Activated CD4-positive, alpha-beta T cell treated with anti-CD3 and anti-CD28 coated beads, Interleukin-2, amount 50 U/mL, for 4 hours (primary cell): ENCODE data around the gene FUS.
"Not testable (repeated sequence)": the region's sequence is repeated elsewhere in the genome, so short reads cannot be mapped to it uniquely, and the experiment has no call there.

Experiments used
- DNase-seq, 2 experiments: peaks; one replicate each; pipeline ENCODE4 v3.0.0-alpha.2; 2020

FUS gene

DNA sequence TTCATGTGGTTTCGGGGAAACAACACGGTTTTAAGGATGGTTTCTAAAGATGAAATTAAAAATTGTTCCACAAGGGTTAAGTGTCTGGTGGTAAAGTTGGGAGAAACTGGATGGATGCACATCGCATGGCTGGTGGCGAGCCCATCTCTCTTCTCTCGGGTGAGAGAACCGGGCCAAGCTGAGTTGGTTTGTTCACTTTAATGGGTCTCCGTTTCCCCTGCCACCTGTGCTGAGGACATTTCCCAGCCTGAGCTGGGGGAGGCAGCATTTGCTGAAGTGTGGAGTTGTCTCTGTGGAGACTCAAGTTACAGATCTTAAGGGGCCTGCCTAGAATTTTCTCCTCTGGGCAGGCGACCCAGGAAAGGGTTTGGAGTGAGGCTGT, 7.9 kb downstream of the FUS start:
- no peak for DNase-seq

DNA sequence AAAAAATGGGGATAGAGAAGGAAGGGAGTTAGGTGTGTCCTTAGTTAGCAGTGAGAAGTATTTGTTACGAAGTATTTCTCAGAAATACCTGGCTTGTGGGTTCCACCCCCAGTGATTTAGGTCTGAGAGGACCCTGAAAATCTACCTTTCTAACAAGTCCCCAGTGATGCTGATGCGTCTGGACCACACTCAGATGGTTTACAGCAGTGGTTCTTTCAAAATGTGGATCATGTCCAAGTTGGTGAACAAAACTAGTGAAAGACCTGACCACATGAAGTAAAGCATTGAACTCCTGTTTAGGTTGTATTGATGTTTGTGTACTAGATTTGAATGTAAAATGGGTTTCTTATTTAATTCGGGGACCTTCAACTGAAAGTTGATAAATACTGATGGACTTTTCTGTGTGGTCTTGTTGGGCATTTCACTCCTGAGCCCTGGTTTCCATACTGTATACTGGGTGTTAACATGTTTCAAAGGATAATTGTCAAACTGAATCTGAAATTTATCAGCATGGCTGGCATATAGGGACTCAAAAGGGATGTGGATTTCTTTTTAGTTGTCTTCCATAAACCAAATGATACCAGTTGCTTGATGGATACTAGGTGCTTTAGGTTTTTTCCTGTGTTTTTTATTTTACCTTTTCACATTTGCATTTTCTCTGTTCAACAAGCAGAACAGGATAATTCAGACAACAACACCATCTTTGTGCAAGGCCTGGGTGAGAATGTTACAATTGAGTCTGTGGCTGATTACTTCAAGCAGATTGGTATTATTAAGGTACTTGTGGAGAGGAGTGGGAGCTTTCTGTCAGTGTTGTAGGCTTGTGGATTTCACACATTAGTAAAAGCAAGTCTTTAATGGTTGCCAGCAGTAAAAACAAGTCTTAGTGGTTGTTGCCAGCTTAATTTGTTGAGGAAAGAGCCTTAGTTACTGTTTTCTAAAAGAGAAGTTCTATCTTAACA, 8.8 kb downstream of the FUS start:
- no peak for DNase-seq

DNA sequence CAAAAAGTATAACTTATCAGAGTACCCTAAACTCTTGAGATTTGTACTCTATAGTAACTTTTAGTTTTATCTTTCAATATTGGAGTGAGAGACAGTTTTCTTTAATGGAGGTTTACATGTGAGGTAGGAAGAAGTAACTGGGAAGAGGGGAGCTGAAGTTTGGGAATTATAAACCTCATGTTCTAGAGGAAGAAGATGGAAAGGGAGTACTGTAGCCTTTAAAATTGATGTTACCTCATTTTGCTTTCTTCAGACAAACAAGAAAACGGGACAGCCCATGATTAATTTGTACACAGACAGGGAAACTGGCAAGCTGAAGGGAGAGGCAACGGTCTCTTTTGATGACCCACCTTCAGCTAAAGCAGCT, 9.5 kb downstream of the FUS start:
- DNase-seq, result no peak

DNA sequence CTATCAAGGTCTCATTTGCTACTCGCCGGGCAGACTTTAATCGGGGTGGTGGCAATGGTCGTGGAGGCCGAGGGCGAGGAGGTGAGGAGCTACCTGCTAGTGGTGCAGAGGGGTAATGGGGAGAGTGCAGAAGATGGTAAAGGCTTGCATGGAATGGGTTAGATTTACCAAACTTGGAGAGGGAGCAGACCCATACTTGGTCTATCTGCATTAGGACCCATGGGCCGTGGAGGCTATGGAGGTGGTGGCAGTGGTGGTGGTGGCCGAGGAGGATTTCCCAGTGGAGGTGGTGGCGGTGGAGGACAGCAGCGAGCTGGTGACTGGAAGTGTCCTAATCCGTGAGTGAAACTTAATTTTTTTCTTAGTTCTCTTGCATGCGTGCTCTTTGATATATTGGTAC, 10.1 kb downstream of the FUS start:
- no peak for DNase-seq

DNA sequence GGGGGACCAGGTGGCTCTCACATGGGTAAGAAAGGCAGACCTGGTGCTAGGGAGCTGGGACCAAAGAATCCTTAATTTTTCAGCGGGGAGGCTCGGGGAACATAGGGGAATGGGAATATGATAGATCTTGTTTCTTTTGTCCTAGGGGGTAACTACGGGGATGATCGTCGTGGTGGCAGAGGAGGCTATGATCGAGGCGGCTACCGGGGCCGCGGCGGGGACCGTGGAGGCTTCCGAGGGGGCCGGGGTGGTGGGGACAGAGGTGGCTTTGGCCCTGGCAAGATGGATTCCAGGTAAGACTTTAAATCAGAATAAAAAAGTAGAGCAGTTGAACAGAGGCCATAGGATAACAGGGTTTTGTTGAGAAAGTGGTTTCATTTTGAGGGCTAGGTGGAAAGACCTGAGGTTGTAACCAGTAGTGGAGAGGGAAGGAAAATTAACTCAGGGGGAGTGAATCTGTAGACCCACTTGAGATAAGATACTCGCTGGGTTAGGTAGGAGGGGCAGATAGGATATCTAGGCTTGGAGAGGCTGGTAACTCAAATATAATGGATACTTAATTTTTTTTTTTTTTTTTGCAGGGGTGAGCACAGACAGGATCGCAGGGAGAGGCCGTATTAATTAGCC, 11.0 kb downstream of the FUS start:
- DNase-seq, result no peak

DNA sequence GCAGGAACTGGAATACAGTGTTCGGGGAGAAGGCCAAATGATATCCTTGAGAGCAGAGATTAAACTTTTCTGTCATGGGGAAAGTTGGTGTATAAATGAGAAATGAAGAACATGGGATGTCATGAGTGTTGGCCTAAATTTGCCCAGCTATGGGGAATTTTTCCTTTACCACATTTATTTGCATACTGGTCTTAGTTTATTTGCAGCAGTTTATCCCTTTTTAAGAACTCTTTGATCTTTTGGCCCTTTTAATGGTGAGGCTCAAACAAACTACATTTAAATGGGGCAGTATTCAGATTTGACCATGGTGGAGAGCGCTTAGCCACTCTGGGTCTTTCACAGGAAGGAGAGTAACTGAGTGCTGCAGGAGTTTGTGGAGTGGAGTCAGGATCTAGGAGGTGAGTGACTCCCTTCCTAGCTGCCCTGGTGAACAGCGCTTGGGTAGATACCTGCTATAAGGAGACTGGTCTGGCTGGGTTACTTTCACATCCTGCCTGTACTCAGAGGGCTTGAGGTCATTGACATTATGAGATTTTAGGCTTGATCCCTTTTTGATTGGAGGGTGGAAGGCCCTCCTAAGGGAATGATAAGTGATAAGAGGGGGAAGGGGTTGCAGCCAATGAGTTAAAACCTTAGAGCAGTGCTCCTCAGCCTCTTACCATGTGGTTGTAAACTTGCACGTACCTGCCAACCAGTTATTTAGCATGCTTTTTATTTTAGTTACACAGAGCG, 11.9 kb downstream of the FUS start:
- no peak for DNase-seq

DNA sequence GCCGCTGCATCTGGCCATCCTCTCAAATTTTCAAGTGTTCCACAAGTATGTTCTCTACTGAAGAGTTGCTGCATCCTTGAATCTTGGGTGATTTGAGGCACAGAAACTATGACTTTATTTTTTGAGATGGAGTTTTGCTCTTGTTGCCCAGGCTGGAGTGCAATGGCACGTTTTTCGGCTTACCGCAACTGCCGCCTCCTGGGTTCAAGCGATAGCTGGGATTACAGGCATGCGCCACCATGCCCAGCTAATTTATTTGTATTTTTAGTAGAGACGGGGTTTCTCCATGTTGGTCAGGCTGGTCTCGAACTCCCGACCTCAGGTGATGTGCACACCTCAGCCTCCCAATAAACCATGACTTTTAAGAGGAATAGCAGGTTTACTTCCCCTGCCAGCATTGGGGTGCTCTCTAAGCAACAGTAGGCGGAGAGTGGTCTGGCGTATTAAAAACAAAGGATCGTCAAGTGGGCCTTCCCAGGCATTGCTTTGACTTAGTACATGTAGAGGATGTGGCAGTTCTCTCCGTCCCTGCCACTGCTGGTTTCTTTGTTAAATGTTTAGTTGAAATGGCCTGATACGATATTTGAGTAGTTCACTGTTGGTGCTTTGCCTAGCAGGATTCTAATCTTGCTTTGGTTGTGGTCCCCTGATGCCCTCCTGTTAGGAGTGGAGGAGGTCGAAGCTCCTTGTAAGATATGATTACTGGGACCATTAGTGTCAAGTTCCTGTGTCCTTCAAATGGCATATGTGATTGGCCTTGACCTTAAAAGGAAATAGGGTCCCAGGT, 13.1 kb downstream of the FUS start:
- DNase-seq, result no peak

DNA sequence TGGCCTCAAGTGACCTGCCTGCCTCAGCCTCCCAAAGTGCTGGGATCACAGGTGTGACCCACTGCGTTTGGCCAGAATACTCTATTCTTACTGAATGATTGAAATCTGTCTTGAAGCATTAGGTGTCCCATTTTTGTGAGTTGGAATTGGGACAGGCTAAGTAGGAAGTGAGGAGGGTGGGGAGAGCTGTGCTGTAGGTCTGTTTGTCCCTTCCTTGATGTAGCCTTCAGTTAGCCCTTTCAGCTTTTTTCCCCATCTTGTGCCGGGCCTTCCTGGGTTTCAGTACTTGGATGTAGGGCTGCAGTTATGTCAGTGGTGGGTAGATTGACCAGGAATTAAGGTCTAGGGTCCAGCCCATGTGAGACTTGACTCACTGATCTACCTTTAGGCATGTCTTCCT, 13.9 kb downstream of the FUS start:
- no peak for DNase-seq

DNA sequence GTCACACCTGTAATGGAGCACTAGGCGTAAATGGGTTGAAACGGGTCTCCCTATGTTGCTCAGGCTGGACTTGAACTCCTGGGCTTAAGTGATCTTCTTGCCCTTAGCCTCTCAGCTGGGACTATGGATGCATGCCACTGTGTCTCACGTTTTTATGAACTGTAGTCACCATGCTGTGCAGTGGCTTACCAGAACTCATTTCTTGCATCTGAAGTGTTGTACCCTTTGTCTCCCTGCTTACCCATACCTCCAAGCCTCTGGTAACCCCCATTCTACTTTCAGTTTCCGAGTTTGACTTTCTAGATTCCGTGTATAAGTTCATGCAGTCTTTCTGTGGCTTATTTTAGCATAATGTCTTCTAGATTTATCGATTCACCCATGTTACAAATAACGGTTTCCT, 15.0 kb downstream of the FUS start:
- no peak for DNase-seq

DNA sequence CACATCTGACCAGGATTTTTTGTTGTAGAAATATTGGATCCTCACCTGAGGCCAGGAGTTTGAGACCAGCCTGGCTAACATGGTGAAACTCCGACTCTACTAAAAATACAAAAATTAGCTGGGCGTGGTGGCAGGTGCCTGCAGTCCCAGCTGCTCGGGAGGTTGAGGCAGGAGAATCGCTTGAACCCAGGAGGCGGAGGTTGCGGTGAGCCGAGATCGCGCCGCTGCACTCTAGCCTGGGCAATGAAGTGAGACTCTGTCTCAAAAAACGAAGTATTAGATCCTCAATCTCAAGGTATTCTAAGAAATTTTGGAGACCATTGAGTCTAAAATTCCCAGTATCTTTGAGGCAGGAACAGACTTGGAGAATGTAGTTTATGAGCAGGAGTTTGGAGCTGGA, 15.9 kb downstream of the FUS start:
- not testable (repeated sequence) for DNase-seq

DNA sequence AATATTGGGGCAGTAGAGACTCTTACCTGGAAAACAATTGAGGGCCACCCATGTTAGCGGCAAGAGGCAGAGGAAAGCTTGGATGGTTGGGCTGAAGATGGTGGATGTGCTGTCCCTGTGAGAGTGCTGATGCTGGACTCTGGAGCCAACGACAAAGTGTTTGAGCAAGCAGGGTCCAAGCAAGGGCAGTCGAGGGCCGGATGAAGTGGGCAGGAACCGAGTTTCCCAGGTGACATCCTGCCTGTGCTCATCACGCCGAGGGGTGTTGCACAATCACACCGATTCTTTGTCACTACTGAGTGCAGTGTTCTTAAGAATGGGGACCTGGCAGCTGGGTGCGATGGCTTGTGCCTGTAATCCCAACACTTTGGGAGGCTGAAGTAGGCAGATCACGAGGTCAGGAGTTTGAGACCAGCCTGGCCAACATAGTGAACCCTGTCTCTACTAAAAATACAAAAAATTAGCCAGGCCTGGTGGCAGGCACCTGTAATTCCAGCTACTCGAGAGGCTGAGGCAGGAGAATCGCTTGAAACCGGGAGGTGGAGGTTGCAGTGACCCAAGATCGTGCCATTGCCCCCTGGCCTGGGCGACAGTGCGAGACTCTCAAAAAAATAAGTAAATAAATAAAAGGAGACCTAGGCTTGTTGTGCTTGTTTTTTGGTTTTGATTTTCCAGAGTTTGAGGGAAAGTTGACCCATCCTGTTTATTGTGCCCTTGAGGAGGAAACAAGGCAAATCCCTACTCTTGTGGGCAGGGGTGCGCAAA, 16.6 kb downstream of the FUS start:
- DNase-seq, result no peak

DNA sequence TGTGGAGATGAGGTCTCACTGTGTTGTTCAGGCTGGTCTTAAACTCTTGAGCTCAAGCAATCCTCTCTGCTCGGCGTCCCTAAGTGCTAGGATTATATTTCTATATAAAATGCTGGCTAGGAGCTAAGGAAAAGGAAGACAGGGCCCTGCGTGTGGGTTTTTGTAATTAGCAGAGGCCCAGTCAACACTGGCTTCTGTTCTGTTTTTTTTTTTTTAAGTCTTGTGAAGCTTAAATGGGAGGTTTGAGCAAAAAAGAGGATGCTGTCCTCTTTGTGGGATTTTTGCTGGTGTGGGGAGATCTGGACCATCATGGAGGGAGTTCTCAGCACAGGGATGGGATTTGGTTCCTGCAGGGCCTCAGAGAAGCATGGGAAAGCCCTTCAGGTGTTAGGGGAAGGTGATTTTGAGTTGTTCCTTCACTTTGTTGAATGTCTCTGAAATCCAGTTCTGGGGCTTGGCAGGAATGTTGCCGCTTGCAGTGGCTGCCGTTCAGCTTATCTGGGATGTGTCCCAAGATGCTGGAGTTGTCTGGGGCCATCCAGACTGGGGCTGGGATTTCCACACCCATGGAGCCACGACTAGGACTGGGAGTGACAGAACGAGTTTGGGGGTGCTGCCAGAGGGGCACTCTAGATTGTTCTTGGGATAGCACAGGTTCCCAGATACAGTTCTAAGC, 18.4 kb downstream of the FUS start:
- DNase-seq, result no peak

DNA sequence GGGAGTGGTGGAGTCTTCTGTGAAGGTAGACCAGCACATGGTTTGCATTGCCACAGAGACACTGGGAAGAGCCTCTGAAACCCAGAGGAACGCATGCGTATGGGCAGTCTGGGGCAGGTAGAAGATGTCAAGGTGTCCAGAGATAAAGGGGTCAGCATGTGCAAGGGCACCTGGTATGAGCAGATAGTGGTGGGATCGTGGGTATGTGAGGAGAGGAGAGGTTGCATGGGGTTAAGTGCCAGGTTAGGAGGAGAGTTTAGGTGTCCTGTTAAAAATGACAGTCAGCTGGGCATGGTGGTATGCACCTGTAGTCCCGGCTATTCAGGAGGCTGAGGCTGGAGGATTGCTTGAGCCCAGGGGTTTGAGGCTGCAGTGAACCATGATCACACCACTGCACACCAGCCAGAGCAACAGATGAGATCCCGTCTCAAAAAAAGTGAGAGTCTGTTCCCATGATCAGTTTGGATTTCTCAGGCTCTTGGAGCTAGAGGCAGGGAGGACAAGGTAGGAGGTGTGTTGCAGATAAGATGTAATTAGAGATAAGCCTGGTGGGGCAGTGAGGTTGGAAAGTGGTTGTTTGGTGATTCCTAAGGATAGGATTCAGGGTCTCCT, 19.6 kb downstream of the FUS start:
- DNase-seq, result no peak

DNA sequence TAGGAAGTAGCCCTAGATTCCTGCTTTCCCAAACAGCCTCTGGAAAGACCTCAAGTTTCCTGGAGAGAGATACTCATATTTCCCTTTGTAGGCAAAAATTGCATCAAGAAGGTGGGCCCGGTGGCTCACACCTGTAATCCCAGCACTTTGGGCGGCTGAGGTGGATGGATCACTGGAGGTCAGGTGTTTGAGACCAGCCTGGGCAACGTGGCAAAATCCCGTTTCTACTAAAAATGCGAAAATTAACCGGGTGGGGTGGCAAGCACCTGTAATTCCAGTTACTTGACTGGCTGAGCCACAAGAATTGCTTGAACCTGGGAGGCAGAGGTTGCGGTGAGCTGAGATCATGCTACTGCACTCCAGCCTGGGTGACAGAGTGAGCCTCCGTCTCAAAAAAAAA, 20.2 kb downstream of the FUS start:
- DNase-seq, result not testable (repeated sequence)

DNA sequence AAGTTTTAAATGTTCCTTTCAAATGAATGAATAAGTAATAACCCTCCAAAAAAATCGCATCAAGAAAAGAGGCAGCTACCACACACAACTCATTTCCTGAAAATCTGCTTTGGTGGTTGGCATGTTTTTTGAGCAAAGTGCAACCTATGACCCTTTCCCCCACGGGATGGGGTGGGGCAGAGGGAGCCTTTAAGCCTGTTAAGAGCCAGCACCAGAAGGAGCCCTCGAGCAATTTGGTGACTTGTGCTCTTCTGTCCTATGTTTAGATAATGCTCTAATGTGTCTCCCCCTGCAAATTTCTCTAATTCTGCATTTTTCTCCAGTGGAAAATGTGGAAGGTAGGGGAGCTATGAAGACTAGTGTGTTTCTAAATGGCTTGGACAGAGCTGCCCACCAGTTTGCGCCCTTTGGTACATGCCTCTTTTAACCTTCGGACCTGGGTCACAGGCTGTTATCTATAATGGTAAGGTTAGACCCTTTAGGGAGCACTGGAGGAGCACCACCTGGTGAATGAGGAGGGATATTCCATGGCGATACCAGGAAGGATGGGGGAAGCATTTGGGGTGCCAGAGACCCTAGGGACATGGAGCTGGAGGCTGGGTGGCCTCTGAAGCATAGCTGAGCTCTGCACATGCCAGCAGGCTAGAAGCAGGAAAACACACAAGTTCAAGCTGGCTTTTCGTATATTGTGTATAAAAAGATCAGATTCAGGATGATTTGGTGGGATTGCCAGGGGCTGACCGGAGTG, 21.1 kb downstream of the FUS start:
- DNase-seq, result peak in 1 of 2 experiments; percentile 32

DNA sequence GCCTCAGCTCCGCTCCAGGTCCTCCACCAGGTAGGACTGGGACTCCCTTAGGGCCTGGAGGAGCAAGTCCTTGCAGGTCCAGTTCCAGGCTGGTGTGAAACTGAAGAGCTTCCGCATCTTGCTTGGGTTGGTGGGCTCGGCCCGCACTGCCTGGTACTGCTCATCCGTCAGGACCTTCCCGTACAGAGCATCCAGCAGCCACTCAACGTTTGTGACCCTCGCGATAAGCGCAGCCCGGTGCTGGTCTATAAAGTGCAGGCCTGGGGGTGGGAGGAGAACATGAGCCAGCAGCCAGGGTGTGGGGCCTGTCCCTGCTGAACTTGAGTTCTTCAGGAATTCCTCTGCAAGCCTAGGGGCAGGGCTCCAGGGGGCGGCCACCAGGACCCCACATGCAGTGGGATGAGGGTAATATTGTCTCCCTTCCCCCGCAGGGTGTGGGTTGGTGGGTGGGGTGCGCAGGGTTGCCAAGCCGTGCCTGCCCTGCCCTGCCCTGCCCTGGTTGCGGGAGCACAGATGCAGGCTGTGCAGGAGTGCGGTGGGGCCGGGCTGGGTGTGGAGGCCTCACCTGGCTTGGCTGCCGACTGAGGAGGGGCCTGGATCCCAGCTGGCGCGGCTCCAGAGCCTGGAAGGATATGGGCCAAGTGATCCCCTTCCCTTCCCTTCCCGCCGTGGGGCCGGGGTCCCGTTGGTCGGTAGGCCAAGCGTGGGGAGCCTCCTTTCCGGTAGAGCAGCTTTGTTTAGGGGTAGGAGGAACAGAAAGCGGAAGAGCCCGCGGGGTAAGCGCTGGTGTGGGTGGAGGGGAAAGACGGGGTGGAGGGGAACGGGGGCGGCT, 21.9 kb downstream of the FUS start:
- DNase-seq, result peak in 1 of 2 experiments; percentile 35

DNA sequence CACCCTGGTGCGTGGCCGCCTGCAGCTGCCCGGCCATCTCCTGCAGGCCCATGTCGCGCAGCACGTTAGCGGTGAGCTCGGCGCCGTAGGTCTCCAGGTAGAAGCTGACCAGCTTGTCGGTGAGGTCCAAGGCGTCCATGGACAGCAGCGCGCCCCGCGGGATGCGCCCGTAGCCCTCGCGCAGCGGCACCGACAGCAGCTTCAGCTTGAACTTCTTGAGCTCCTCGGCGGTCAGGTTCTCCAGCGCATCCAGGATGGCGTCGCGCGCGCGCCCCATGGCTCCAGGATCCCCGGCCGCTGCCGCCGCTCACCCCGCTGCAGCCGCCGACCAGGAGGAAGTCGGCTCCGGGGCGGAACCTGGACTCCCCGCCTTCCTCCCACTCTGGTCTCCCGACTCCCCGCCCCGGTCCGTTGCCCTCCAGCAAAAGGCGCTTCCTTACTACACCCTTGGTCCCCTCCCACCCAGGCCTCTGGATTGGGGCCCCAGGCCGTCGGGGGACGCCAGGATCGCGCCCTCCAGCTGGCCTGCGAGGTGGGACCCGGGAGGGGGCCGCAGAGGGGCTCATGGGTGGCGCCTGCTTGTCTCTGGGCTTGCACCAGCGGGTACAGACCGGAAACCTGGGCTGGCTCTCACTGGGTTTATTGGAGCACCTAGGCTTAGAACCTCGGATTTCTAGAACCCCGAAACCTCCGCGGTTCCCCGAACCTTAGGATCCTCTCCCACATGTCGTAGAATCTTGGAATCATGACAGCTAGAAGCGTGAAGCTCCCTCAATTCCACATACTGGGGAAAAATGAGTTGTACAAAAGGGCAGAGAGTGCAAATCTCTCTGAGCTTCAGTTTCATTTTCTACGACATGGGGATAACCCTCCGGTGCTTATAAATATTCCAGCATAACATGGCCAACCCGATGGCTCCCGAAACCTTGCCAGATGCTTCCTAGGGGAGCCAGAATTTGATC, 22.8 kb downstream of the FUS start, which contains the start of gene PYCARD:
Gene PYCARD, minus strand, starts transcription at position 347 of the 962 bp plus-strand sequence. Its CDS starts 70 bp downstream, at position 277.
- DNase-seq, result no peak
